HG02759 (cell line): ENCODE data around the gene SLC25A48.
"Not testable (repeated sequence)": the region's sequence is repeated elsewhere in the genome, so short reads cannot be mapped to it uniquely, and the experiment has no call there.

Experiments
- ATAC-seq: cut with Tn5 transposase; IDR thresholded peaks from one replicate; pipeline ENCODE4 v1.9.1; 2021; ENCODE audit warnings: mild to moderate bottlenecking, moderate library complexity; ENCODE audit not compliant: unreplicated experiment

The SLC25A48 gene

GRCh38 chr5:135829681-135830383 is 4.6 kb upstream of the SLC25A48 start:
- no peak for ATAC-seq

- ATAC-seq, result no peak
Observed at GRCh38 chr5:135830384-135830700, 4.1 kb upstream of the SLC25A48 start.

- ATAC-seq, result no peak
Observed at GRCh38 chr5:135830876-135831275, 3.6 kb upstream of the SLC25A48 start.

DNA sequence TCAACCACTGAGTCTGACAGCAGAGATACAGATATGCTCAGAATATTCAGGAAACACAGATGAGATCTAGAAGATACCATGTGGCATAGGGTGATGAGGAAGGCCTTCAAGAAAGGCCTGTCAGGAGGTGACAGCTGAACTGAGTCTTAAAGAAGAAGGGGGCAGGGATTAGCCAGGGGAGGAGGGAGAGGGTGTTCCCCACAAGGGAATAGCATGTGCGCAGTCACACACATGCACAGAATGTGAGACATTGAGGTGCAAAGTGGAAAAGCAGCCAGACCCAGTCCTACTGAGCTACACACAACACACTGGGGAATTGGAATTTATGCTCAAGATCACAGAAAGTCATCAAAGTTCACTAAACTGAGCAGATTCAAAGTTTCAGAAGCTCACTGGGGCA is 3.0 kb upstream of the SLC25A48 start:
- no peak for ATAC-seq

DNA sequence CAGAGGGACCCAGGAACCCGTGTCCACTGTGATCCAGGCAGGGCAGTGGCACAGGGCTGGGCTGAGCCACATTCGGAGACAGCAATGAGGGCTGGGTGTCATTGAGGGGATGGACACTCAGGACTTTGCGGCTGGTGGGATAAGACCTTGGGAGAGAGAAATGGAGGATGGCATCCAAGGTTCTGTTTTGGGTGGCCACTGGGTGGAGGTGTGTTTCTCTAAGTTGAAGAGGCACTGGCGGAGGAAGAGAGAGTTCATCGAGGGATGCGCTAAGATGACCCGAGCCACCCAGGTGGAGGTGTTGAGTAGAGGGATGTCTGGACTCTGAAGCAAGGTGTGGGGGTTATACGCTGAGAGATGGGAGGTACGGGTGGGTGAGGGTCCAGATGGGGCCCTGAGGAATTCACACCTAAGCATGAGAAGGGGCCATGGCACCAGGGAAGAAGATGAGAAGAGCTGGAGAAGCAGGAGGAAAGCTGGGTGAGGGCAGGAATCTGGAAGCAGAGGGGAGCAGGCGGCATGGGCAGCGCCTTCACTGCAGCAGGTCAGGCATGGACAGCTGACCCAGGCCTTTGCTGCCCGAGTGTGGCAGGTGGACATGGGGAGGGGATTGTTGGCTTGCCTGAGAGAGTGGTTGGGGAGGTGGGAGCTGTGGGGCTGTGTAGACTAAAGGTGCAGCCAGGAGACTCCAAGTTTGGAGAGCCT is 2.5 kb upstream of the SLC25A48 start:
- ATAC-seq, result no peak

- ATAC-seq, result no peak
Observed at GRCh38 chr5:135832941-135833920, 1.2 kb upstream of the SLC25A48 start.

- ATAC-seq, result peak; percentile 88
Observed at GRCh38 chr5:135833961-135834638, 363 bp upstream of the SLC25A48 start.

GRCh38 chr5:135835766-135836165 is 1.3 kb downstream of the SLC25A48 start:
- no peak for ATAC-seq

DNA sequence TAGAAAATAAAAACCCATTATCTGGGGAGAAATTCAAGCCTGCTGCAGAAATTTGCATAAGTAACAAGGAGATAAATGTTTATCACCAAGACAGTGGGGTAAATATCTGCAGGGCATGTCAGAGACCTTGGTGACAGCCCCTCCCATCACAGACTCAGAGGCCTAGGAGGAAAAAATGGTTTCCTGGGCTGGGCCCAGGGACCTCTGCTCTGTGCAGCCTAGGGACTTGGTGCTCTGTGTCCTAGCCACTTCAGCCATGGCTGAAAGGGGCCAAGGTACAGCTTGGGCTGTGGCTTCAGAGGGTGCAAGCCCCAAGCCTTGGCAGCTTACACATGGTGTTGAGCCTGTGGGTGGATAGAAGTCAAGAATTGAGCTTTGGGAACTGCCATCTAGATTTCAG is 3.9 kb downstream of the SLC25A48 start:
- not testable (repeated sequence) for ATAC-seq

DNA sequence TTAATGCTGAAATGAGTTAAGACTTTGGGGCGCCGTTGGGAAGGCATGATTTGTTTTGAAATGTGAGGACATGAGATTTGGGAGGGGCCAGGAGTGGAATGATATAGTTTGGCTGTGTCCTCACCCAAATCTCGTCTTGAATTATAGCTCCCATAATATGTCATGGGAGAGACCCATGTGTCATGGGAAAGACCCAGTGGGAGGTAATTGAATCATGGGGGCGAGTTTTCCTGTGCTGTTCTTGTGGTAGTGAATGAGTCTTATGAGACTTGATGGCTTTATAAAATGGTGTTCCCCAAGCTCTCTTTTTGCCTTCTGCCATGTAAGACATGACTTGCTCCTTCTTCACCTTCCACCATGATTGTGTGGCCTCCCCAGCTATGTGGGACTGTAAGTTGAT is 5.1 kb downstream of the SLC25A48 start:
- ATAC-seq, result no peak

GRCh38 chr5:135840959-135841358 is 6.5 kb downstream of the SLC25A48 start:
- no peak for ATAC-seq

- ATAC-seq, result no peak
Observed at GRCh38 chr5:135842737-135843136, 8.3 kb downstream of the SLC25A48 start.

DNA sequence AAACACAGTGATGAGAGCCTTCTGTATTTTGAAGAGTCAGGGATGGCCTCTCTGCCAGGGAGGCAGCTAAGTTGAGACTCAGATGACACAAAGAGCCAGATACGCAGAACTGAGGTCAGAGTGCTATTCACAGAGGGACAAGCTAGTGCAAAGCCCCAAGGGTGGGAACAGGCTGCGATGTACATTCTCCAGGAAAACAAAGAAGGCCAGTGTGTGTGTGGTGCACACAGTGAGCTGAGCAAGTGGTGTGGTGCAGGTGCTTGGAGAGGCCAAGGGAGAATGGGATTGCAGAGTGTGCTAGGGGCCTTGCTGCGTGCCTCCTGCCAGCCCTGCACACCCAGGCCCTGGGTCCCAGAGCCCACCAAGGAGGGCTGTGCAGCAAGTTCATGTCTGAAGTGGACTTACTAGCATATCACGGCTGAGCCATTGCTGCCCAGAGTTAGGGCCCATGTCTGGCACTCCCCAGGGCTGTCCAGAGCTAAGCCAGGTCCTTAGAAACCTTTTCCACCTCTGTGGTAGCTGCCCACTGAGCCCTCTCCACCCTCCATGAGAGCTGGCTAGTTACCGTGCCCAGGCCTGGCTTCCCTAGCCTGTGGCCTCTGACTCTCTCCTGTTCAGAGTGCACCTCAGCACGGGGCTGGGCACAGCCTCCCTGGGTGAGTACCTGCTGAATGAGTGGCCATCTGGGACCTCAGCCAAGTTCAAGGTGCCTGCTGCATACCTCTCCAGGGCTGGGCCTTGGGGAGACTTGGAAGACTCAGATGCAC is 9.3 kb downstream of the SLC25A48 start:
- no peak for ATAC-seq

DNA sequence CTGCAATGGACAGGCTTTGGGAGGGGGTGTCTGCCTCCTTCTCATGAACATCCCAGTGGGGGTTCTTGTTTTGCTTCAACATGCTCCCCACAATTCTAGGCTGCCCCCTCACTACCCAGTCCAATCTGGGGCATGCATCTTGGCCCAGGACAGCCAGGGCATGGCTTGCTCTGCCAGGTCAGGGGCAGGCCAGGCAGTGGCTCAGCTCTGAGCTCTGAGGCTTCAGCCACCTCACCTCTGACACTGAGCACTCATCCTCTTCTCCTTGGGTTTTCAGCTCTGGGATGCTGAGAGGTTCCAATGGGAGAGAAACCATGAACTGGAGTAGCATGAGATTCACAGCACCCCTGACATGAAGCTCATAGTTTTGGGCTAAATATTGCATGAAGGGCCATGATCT is 11.8 kb downstream of the SLC25A48 start:
- no peak for ATAC-seq

GRCh38 chr5:135847976-135848375 is 13.5 kb downstream of the SLC25A48 start:
- ATAC-seq, result no peak

GRCh38 chr5:135850231-135850630 is 15.8 kb downstream of the SLC25A48 start:
- ATAC-seq, result no peak

DNA sequence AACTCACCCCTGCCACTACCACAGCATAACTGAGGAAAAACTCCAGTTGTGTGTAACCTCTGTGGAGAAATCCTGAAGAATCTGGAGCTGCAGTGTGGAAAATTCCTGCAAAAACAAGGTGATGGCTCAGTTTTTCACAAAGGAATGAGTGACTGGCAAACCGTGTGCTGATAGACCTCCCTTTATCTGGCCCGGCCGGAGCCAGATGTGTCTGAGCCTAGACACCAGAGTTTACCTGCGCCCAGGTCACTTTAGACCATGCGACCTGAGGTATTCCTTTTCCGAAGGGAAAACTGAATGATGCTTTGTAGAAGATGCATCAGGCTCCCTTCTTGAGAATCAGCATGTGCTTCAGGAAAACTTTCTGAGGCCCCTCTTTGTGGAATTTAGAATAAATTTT is 16.2 kb downstream of the SLC25A48 start:
- ATAC-seq, result no peak

GRCh38 chr5:135851186-135851914 is 16.9 kb downstream of the SLC25A48 start:
- no peak for ATAC-seq
